Heart right ventricle (tissue), 16 donors: ENCODE results near the gene SHBG. TPM values are rescaled to one million over a fixed set of nuclear protein-coding genes. Genes with fewer than 3 reads are reported as not detected.
"Not testable (repeated sequence)": the region's sequence is repeated elsewhere in the genome, so short reads cannot be mapped to it uniquely, and the experiment has no call there.

Experiments used
- ATAC-seq, 8 donors: fragments of 200-7000 bp; cut with Tn5 transposase; one replicate each; pipeline ENCODE4 v1.9.1; 2020; ENCODE audit warnings: mild to moderate bottlenecking in 8 of 8, moderate library complexity in 8 of 8, moderate number of reproducible peaks in 1 of 8
- DNase-seq, 2 donors: peaks; one replicate each; pipeline ENCODE4 v3.0.0-alpha.2; 2020
- H3K27ac ChIP-seq, 10 donors: fragments of 200-600 bp; sonication (generic) in 2 of 10; one replicate each; pipeline versions ENCODE4 v1.5.0 to v1.8.0; 2020 to 2022; ENCODE audit warnings: mild to moderate bottlenecking in 3 of 10
- H3K27me3 ChIP-seq, 7 donors: fragments of 200-600 bp; one replicate each; pipeline ENCODE4 v1.8.0; 2021 to 2022; ENCODE audit warnings: mild to moderate bottlenecking in 2 of 7
- H3K36me3 ChIP-seq, 9 donors: fragments of 200-600 bp; sonication (generic) in 1 of 9; one replicate each; pipeline versions ENCODE4 v1.5.0 to v1.8.0; 2020 to 2022; ENCODE audit warnings: mild to moderate bottlenecking in 2 of 9
- H3K4me1 ChIP-seq, 9 donors: fragments of 200-600 bp; sonication (generic) in 1 of 9; one replicate each; pipeline versions ENCODE4 v1.5.0 to v1.8.0; 2020 to 2022; ENCODE audit warnings: mild to moderate bottlenecking in 4 of 9
- H3K4me3 ChIP-seq, 10 donors: fragments of 200-600 bp; sonication (generic) in 2 of 10; one replicate each; pipeline versions ENCODE4 v1.5.0 to v1.8.0; 2020 to 2022; ENCODE audit warnings: mild to moderate bottlenecking in 7 of 10, moderate library complexity in 2 of 10
- H3K9me3 ChIP-seq, 11 donors: fragments of 200-600 bp in 10 of 11; sonication (generic) in 2 of 11; one replicate each; pipeline versions ENCODE4 v1.5.0 to v1.8.0; 2013 to 2022; ENCODE audit warnings: mild to moderate bottlenecking in 2 of 11, control low read depth in 1 of 11, moderate library complexity in 1 of 11
- CTCF ChIP-seq, 9 donors: fragments of 200-600 bp; sonication (generic) in 2 of 9; IDR thresholded peaks; one replicate each; pipeline versions ENCODE4 v1.5.0 to v1.8.0; 2021 to 2022; ENCODE audit warnings: antibody characterized with exemption in 9 of 9, mild to moderate bottlenecking in 5 of 9, moderate library complexity in 1 of 9
- WGBS, 2 donors: extraction: QIAGEN DNeasy Blood & Tissue Kit; methylation state at CpG; one replicate each; pipeline ENCODE4 v1.1.7; 2013; ENCODE audit warnings: inconsistent platforms in 1 of 2; 5-methylcytosine and 5-hydroxymethylcytosine counted together
- intact Hi-C, 10 donors: fragments of 100-400 bp; cut with DNase I; formaldehyde crosslinking; loops; one replicate each; pipeline versions ENCODE4 v1.11.1 to v1.14.2; 2022
- polyA plus RNA-seq, 2 donors: library from polyadenylated mRNA; stranded (reverse); fragments of 200-250 nt; gene quantifications; one replicate each; pipeline ENCODE4 v1.2.3, GENCODE V29; 2013
- total RNA-seq, 10 donors: library from RNA; stranded (reverse); fragmentation: NEBNext Ultra II Directional in 3 of 10; extraction: Animal tissue kit (Norgen Biotek cat#: 25700) in 3 of 10; gene quantifications; one replicate each; pipeline versions ENCODE4 v1.2.1 to v1.2.4, GENCODE V29; 2021 to 2023
- donor health status: Arrhythmogenic right ventricular cardiomyopathy.
- donor health status: ischemic (EF 13 %, LVEDD 7.1; RV severe dilation, severe dysfunction).
- donor health status: healthy with polysubstance abuse.
- donor health status: DM: no; HTN: yes; CAD: no.
- donor health status: DM: no; HTN: no; CAD: no.
- donor health status: ischemic (EF 25% LVEDD 6.9; RV normal size, moderate dysfunction).
- donor health status: ischemic (EF 25% LVEDD 5.7; RV mildly dilated, moderate dysfunction).
- donor health status: healthy.
- donor health status: DM: yes; HTN: yes; CAD: no.
- donor health status: Ischemic cardiomyopathy.
- donor health status: ischemic (EF 35%, LVEDD 5.7; RV mildly dilated, moderate dysfunction).
- donor health status: nonischemic (EF 11% LVEDD 7.7; RV severe dilation, severe dysfunction).
- donor health status: DM: yes; HTN: yes; CAD: no.
- donor health status: PGD.
- donor health status: ischemic (EF 29% LVEDD 5.4; RV normal size, mild dysfunction).
- donor health status: nonischemic (EF 23%, LVEDD 6.1; RV moderate dilation, normal function).

SHBG gene
- total and polyA plus RNA-seq, 12 donors = 0.19 to 1.3 (median 0.38) TPM; not detected in 3

GRCh38 chr17:7633093-7633492 is 3.2 kb downstream of the SHBG start:
- no peak overlapping the region for H3K4me3 ChIP-seq
- no peaks in the 10 kb centered on the region for H3K36me3 ChIP-seq
- intact Hi-C loops = loop anchor here in 7 of 10 donors (2.0 to 10.0 kb wide), 3 partner anchors 54 to 62 kb away; partner anchors contain the start of genes WRAP53 (in 6 of the 7) and TP53 (in 5 of the 7)
- no peak overlapping the region for H3K27ac ChIP-seq
- ATAC-seq (no peak), DNase-seq (no peak)
- H3K27me3 ChIP-seq = no peaks in the 10 kb centered on the region
- H3K9me3 ChIP-seq = no peaks in the 10 kb centered on the region
- WGBS, 2 donors = 87 to 90% methylated on average over 2 of the region's 2 CpGs
- no peak for TF ChIP-seq CTCF (IDR thresholded peaks at IDR 0.05)
- peaks cover 2 to 22% (median 3%) of the 10 kb centered on the region in 9 donors for H3K4me1 ChIP-seq

DNA sequence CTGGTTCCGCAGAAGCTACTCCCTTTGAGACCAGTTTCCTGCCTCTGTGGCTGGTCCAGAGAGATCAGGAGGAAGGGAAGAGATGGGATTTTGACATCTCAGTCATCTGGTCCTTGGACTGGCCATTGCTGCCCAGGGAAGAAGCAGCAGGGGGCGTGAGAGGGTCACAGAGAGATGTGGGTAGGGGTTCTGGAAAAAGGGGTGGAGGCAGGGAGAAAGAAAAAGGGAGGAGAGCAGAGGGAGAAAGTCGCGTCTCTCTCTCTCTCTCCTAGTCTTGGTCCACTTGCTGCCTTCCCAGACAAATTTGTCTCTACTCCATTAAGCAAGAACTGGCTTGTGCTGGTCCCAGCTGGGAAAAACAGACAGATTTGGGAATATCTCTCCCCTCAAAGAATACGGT is 4.4 kb downstream of the SHBG start:
- H3K27me3 ChIP-seq = no peaks in the 10 kb centered on the region
- no peaks in the 10 kb centered on the region for H3K9me3 ChIP-seq
- peak in 6 of 8 donors; percentile 47 to 78 (median 53) for ATAC-seq
- no peaks in the 10 kb centered on the region for H3K36me3 ChIP-seq
- H3K4me1 ChIP-seq = peaks cover 0 to 18% (median 0%) of the 10 kb centered on the region in 9 donors
- 17 to 22% methylated on average over 5 of the region's 5 CpGs for WGBS, 2 donors
- peak; percentile 62 to 66 for DNase-seq
- TF ChIP-seq CTCF (IDR thresholded peaks at IDR 0.05) = peak in 8 of 9 donors; percentile 16 to 67 (median 55)
- H3K27ac ChIP-seq = no peak overlapping the region
- no peak overlapping the region for H3K4me3 ChIP-seq
- intact Hi-C loops = loop anchor here in 7 of 10 donors (1.0 to 10.0 kb wide), 3 partner anchors 53 to 60 kb away; partner anchors contain the start of genes WRAP53 (in 6 of the 7) and TP53 (in 5 of the 7)

DNA sequence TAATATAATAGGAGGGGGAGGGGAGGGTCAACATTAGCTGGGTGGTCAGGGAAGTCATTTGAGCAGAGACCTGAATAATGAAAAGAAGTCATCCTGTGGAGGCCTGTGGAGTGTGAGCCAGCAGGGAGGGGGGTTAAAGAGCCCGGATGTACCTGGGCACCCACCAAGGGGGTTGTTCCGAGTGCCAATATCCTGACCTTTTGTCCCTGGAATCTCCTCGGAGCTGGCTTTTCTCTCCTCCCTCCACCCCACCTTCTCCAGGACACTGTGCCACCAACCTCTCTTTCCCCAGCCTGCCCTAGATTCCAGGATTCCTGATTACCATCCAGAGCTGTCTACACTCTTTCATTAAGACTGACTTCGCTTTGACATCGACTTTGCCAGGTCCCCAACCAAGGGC is 6.2 kb downstream of the SHBG start:
- Histone ChIP-seq H3K27me3 (no peaks in the 10 kb centered on the region), H3K27ac (no peak overlapping the region), H3K4me1 (peaks cover 0 to 16% (median 0%) of the 10 kb centered on the region in 9 donors), H3K4me3 (no peak overlapping the region), H3K9me3 (no peaks in the 10 kb centered on the region), H3K36me3 (no peaks in the 10 kb centered on the region)
- TF ChIP-seq CTCF (IDR thresholded peaks at IDR 0.05) = no peak
- intact Hi-C loops = loop anchor here in 1 of 10 donors (10.0 kb wide), 1 partner anchor 59 kb away; no protein-coding TSS in a partner anchor
- 53 to 63% methylated on average over 5 of the region's 5 CpGs for whole genome bisulfite sequencing, 2 donors
- DNase-seq (no peak), ATAC-seq (no peak)

DNA sequence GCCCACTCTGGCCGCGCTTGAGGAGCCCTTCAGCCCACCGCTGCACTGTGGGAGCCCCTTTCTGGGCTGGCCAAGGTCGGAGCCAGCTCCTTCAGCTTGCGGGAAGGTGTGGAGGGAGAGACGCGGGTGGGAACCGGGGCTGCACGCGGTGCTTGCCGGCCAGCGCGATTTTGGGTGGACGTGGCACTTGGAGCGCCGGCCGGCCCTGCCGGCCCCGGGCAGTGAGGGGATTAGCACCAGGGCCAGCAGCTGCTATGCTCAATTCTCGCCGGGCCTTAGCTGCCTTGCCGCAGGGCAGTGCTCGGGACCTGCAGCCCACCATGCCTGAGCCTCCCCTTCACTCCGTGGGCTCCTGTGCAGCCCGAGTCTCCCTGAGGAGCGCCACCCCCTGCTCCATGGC is 10.8 kb downstream of the SHBG start:
- TF ChIP-seq CTCF (IDR thresholded peaks at IDR 0.05) = no peak
- Histone ChIP-seq H3K4me3 (no peak overlapping the region), H3K27me3 (peaks cover 0 to 10% (median 0%) of the 10 kb centered on the region in 7 donors), H3K4me1 (peaks cover 0 to 4% (median 0%) of the 10 kb centered on the region in 9 donors), H3K36me3 (no peaks in the 10 kb centered on the region), H3K27ac (no peak overlapping the region), H3K9me3 (no peaks in the 10 kb centered on the region)
- 94 to 97% methylated on average over 26 of the region's 26 CpGs for WGBS, 2 donors
- DNase-seq = no peak
- intact Hi-C loops = no loop called here
- ATAC-seq = no peak

DNA sequence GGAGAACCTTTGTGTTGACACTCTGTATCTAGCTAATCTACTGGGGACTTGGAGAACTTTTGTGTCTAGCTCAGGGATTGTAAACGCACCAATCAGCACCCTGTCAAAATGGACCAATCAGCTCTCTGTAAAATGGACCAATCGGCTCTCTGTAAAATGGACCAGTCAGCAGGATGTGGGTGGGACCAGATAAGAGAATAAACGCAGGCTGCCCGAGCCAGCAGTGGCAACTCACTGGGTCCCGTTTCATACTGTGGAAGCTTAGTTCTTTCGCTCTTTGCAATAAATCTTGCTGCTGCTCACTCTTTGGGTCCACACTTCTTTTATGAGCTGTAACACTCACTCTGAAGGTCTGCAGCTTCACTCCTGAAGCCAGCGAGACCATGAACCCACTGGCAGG is 11.7 kb downstream of the SHBG start:
- DNase-seq, H3K27ac ChIP-seq, H3K9me3 ChIP-seq, H3K36me3 ChIP-seq, H3K4me3 ChIP-seq, ATAC-seq, H3K4me1 ChIP-seq, intact Hi-C loops: not testable (repeated sequence)
- H3K27me3 ChIP-seq = peaks cover 0 to 13% (median 0%) of the 10 kb centered on the region in 7 donors
- 61 to 62% methylated on average over 7 of the region's 7 CpGs for WGBS, 2 donors
